Measurements from ENCODE around the gene PGBD2. TPM values are rescaled to one million over a fixed set of nuclear protein-coding genes. Genes with fewer than 3 reads are reported as not detected.

PGBD2 gene
- total and polyA plus RNA-seq, 9 of the 15 experiments (the other 6 are each of a cell fraction or from before 2014, with no cell fraction given), result 11.9 to 21.8 (median 14.7) TPM

- TF ChIP-seq ID3 (CRISPR knock-in tag; IDR thresholded peaks at IDR 0.05), result no peak
- TF ChIP-seq ID3 (tag; IDR thresholded peaks at IDR 0.05), result 0 out of 2 replicates have a peak, but pooled peaks have one; percentile 25
- TF ChIP-seq ESRRA (IDR thresholded peaks at IDR 0.05; ENCODE audit: borderline replicate concordance, low read depth), result no peak
- peak; percentile 85; the same call in 1 of the 2 replicates for TF ChIP-seq ELF4 (CRISPR knock-in tag; IDR thresholded peaks at IDR 0.05)
- TF ChIP-seq, protein P1, sequence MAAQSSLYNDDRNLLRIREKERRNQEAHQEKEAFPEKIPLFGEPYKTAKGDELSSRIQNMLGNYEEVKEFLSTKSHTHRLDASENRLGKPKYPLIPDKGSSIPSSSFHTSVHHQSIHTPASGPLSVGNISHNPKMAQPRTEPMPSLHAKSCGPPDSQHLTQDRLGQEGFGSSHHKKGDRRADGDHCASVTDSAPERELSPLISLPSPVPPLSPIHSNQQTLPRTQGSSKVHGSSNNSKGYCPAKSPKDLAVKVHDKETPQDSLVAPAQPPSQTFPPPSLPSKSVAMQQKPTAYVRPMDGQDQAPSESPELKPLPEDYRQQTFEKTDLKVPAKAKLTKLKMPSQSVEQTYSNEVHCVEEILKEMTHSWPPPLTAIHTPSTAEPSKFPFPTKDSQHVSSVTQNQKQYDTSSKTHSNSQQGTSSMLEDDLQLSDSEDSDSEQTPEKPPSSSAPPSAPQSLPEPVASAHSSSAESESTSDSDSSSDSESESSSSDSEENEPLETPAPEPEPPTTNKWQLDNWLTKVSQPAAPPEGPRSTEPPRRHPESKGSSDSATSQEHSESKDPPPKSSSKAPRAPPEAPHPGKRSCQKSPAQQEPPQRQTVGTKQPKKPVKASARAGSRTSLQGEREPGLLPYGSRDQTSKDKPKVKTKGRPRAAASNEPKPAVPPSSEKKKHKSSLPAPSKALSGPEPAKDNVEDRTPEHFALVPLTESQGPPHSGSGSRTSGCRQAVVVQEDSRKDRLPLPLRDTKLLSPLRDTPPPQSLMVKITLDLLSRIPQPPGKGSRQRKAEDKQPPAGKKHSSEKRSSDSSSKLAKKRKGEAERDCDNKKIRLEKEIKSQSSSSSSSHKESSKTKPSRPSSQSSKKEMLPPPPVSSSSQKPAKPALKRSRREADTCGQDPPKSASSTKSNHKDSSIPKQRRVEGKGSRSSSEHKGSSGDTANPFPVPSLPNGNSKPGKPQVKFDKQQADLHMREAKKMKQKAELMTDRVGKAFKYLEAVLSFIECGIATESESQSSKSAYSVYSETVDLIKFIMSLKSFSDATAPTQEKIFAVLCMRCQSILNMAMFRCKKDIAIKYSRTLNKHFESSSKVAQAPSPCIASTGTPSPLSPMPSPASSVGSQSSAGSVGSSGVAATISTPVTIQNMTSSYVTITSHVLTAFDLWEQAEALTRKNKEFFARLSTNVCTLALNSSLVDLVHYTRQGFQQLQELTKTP (IDR thresholded peaks at IDR 0.05; ENCODE audit: low read depth in 1 of 2, partially characterized antibody in 2 of 2), result no peak
- peak; percentile 43; the same call in 1 of the 2 replicates for TF ChIP-seq SMARCE1 (IDR thresholded peaks at IDR 0.05)
- TF ChIP-seq, protein P2, sequence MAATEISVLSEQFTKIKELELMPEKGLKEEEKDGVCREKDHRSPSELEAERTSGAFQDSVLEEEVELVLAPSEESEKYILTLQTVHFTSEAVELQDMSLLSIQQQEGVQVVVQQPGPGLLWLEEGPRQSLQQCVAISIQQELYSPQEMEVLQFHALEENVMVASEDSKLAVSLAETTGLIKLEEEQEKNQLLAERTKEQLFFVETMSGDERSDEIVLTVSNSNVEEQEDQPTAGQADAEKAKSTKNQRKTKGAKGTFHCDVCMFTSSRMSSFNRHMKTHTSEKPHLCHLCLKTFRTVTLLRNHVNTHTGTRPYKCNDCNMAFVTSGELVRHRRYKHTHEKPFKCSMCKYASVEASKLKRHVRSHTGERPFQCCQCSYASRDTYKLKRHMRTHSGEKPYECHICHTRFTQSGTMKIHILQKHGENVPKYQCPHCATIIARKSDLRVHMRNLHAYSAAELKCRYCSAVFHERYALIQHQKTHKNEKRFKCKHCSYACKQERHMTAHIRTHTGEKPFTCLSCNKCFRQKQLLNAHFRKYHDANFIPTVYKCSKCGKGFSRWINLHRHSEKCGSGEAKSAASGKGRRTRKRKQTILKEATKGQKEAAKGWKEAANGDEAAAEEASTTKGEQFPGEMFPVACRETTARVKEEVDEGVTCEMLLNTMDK (IDR thresholded peaks at IDR 0.05; ENCODE audit: borderline replicate concordance, insufficient read depth, low read depth, low read length, poor library complexity, severe bottlenecking), result no peak
- TF ChIP-seq ZNF766 (CRISPR knock-in tag; conservative IDR thresholded peaks at IDR 0.05), result peak; percentile 98
- TF ChIP-seq POLR2AphosphoS5 (IDR thresholded peaks at IDR 0.05; ENCODE audit: control insufficient read depth, insufficient read depth, low read depth, low read length), result peak; percentile 57; the same call in 1 of the 2 replicates
- TF ChIP-seq ZBTB17 (CRISPR knock-in tag; IDR thresholded peaks at IDR 0.05), result 0 out of 2 replicates have a peak, but pooled peaks have one; percentile 31
- peak; percentile 36 to 51; a peak in 1 of 4 replicates for TF ChIP-seq TRIM24 (IDR thresholded peaks at IDR 0.05)
- no peak for TF ChIP-seq NONO (IDR thresholded peaks at IDR 0.05; ENCODE audit: low read depth in 2 of 2, low read length in 1 of 2)
- TF ChIP-seq FOXJ3 (CRISPR knock-in tag; IDR thresholded peaks at IDR 0.05), result no peak
- TF ChIP-seq RBBP5 (IDR thresholded peaks at IDR 0.05; ENCODE audit: borderline replicate concordance, insufficient read depth, low read length, poor library complexity, severe bottlenecking), result peak; percentile 53
- TF ChIP-seq TEAD1 (CRISPR knock-in tag; IDR thresholded peaks at IDR 0.05), result 0 out of 4 replicates have a peak, but pooled peaks of 1 of the 2 experiments have one; percentile 24
- peak; percentile 82 for TF ChIP-seq ARID1B (IDR thresholded peaks at IDR 0.05)
- 0 out of 2 replicates have a peak, but pooled peaks have one; percentile 44 for TF ChIP-seq DMBX1 (CRISPR knock-in tag; IDR thresholded peaks at IDR 0.05; ENCODE audit: borderline replicate concordance)
- peak; percentile 84 for TF ChIP-seq DPF2 (IDR thresholded peaks at IDR 0.05)
- peak; percentile 44; the same call in 1 of the 2 replicates for TF ChIP-seq HDAC2 (IDR thresholded peaks at IDR 0.05)
- TF ChIP-seq CBFA2T3 (IDR thresholded peaks at IDR 0.05), result peak; percentile 81
- 0 out of 4 replicates have a peak, but pooled peaks of 1 of the 2 experiments have one; percentile 14 for TF ChIP-seq RAD21 (CRISPR knock-in tag; conservative IDR thresholded peaks at IDR 0.05 in 1 of 2, IDR thresholded peaks at IDR 0.05 in 1 of 2)
Measured at GRCh38 chr1:248913933-248914332, 7.9 kb downstream of the PGBD2 start (continued).
